Activated CD8-positive, alpha-beta memory T cell treated with anti-CD3 and anti-CD28 coated beads for 1 hour (primary cell): ENCODE measurements around the gene BCAS3.

Experiments used
- DNase-seq, 2 donors: peaks; one replicate each; pipeline ENCODE4 v3.0.0-alpha.2; 2020; ENCODE audit warnings: low read depth in 1 of 2; ENCODE audit errors: extremely low read depth in 1 of 2

Gene BCAS3

GRCh38 chr17:61388561-61389356 is 711.1 kb downstream of the BCAS3 start:
- no peak for DNase-seq

DNA sequence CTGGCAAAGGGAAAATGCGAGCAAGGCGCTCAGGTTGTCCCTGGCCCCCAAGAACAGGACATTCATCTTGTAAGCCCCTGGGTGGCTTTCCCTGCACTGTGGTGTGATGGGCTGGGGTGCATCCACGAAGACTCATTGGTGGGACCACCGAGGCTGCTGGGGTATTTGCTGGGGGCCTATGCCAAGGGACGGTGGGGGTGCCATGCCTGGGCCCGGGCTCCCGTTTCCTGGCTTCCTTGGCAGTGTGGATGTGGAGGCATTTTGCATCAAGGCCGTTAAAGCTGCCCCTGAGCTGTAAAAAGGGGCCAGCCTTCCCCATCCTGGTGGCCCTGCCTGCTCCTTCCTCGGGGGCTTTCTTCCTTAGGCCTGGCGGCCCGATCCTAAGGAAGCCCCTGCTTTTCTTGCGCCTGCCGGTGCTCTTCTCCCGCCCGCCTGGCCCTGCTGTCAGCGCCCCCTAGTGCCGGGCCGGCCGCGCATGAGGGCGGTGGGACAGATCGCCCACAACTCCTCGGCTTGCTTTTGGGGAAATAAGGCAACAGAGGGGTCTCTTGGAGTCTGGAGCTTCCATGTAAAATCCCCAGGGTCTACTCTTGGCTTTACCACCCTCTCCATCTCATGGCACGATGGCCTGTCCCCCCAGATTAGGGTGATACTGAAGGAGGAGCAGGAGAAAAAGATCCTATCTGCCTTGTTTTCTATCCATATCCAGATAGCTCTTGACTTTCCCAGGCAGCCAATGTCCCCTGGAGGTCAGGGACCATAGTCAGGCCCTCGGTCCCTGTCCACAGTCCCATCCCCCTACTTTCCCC is 712.2 kb downstream of the BCAS3 start:
- DNase-seq = no peak

- no peak for DNase-seq
These were observed 712.8 kb downstream of the BCAS3 start for GRCh38 chr17:61390479-61390791.

GRCh38 chr17:61391595-61392291 is 714.1 kb downstream of the BCAS3 start:
- no peak for DNase-seq

DNA sequence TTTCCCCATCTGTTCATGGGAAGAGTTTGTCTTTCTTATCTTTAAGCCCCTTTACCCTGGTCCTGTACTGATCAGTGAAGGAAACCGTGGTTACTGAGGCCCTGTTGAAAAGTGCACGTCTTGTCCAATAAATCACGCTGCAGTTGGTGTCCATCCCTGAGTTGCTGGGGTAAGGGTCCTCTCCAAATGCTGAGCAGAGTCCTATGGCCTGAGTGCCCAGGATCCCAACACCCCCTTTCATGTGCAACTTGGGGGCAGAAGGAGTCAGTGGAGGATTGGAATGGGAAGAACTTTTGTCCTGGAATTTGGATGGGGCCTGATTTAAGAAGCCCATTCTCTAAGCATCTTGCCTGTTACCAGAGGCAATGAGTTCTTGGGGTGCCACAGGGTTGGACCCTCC is 715.0 kb downstream of the BCAS3 start:
- DNase-seq = no peak

GRCh38 chr17:61393550-61393903 is 715.9 kb downstream of the BCAS3 start:
- no peak for DNase-seq

- DNase-seq = no peak
These were observed 716.4 kb downstream of the BCAS3 start for GRCh38 chr17:61393904-61394629.

DNA sequence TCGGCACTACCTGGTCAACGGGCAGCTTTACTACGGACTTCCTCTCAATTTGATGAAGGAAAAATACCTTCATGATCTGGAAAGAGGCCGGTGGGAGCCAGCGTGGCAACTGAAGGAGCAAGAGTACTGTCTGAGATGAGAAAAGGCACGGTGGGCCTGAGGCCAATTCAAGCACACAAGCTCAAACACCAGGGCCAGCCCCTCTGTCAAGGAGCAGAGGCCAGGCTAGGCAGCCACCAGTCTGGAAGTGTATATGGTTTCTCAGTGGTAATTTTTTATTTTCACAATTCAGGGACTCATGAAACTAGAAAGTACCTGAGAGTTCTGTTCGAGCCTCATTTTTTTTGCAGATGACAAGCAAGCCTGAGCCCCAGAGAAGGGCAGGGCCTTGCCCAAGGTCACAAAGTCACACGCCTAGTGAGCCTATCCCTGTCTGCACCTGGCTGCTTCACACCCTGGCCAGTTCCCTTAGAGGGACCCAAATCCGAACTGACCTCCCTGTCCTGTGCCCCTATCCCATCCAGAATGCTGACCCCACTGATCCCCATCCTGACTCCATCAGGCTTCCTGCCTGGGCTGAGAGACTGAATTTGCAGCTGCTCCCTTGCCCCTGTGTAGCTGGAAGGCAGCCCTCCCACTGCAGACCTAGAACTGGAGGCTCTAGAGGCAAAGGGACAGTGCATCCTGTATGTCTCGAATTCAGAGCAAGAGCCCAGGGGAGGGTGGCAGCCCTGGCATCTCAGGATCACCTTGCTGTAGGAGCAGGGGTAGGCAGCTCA is 717.2 kb downstream of the BCAS3 start:
- DNase-seq = no peak

GRCh38 chr17:61395409-61395982 is 717.8 kb downstream of the BCAS3 start:
- DNase-seq = no peak

- no peak for DNase-seq
These were observed 718.4 kb downstream of the BCAS3 start for GRCh38 chr17:61395983-61396585.

DNA sequence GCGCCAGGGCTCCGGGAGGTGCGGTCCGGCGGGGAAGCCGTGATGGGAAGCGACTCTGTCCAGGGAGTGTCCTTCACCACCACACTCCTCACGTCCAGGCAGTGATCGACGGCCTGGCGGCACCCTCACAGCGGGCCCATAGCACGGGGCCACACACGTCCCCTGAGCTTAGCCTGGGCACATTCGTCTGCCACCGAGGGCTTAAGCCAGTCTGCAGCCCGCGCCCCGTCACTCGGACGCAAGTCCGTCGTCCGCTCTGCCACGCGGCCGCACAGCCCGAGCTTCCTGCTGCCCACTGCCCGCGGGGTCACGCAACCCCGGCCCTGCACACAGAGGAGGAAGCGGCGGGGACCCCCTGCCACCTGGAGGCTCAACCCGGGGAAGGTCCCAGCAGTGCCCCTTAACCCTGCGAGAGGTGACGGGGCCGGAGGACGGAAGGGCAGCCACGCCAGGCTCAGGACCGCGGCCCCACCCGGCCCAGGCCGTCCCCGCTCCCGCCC is 719.0 kb downstream of the BCAS3 start:
- no peak for DNase-seq

- no peak for DNase-seq
These were observed 719.6 kb downstream of the BCAS3 start for GRCh38 chr17:61397086-61397842.

DNA sequence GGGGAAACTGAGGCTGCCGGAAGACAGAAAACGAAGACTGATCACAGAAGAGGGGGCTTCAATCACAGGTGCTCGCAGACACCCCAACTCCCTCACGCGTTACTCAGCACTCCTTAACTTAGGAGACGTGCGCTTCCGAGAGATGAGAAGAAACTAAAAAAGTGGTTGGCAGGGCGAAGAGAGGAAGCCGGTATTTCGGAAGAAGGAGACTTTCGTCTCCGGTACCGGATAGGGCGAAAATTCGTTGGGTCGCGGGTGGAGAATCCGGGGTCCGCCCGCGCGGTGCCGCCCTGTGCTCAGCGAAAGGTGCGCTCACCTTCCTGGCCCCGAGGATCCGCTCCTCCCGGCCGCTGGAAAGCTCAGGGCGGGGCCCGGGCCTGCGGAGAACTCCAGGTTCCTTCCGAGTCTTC is 721.1 kb downstream of the BCAS3 start:
- no peak for DNase-seq

DNA sequence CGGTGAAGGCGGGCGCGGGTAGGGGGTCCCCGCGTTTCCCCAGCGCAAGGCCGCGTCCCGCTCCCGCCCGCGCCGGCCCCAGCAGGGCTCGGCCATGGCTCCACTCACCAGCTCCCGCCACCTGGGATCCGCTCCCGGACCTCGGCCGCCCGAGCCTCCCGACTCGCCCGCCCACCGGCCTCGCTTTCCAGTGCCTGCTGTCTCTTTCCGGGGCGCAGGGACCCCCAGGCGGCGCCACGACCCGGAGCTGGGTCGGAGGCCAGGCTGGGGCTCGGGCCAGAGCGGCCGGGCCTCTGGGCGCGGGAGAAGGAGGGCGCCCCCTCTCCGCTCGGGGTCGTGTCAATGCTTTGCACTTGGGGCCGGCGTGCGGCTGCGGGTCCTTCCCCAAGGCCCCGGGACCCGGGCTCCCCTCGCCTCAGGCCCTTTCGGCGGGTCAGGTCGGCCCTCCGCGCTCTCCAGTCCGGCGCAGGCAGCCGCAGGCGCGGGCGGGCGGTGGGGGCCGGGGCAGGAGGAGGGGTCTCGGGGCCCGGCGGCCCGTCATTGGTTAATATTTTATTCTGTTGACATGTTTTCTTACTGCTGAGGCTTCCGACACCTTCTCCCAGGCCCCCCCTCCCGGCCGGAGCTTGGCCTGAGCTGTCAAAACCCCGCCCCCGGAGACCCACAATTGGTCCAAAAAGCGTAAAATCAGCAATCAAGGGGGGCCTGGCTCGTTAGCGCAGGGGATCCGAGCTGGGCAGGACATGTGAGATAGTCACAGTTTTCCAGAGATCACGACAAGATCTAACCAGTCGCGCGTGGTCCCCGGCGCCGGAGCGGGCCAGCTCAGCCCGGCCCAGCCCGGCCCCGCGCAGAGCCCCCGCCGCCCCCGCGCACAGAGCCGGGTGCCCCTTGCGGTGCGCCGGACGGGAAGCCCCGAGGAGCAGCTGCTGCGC is 721.7 kb downstream of the BCAS3 start, which contains the start of gene TBX2:
Gene TBX2, plus strand, starts transcription at position 713 of the 935 bp plus-strand sequence. CDS start 334 bp downstream, outside the sequence.
- no peak for DNase-seq

DNA sequence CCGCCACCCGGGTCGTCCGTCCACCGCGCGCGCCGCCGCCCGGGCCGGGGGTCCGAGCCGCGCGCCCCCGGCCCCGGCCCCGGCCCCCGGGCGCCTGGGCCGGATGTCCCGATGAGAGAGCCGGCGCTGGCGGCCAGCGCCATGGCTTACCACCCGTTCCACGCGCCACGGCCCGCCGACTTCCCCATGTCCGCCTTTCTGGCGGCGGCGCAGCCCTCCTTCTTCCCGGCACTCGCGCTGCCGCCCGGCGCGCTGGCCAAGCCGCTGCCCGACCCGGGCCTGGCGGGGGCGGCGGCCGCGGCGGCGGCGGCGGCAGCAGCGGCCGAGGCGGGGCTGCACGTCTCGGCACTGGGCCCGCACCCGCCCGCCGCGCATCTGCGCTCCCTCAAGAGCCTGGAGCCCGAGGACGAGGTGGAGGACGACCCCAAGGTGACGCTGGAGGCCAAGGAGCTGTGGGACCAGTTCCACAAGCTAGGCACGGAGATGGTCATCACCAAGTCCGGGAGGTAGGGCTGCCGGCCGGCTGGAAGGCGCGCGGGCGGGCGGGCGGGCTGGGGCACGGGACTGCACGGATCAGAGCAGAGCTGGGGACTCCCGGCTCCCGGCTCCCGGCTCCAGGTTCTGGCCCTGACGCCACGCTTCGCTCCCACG is 722.5 kb downstream of the BCAS3 start:
- no peak for DNase-seq

- DNase-seq = no peak
These were observed 723.2 kb downstream of the BCAS3 start for GRCh38 chr17:61400717-61401388.
